Mucosa of descending colon (tissue), 3 donors: ENCODE measurements around the gene POU2AF2. TPM values are rescaled to one million over a fixed set of nuclear protein-coding genes. Genes with fewer than 3 reads are reported as not detected.

Source experiments
- ATAC-seq: fragments of 200-7000 bp; cut with Tn5 transposase; one replicate; pipeline ENCODE4 v1.9.1; 2020; ENCODE audit warnings: mild to moderate bottlenecking, moderate library complexity
- DNase-seq, 3 donors: peaks; one replicate each; pipeline ENCODE4 v3.0.0-alpha.2; 2020
- H3K36me3 ChIP-seq: fragments of 200-600 bp; one replicate; pipeline ENCODE4 v1.8.0; 2021; ENCODE audit warnings: low read depth, mild to moderate bottlenecking
- H3K4me1 ChIP-seq: fragments of 200-600 bp; one replicate; pipeline ENCODE4 v1.8.0; 2021; ENCODE audit warnings: low read depth, mild to moderate bottlenecking
- H3K4me3 ChIP-seq: fragments of 200-600 bp; one replicate; pipeline ENCODE4 v1.8.0; 2021; ENCODE audit warnings: mild to moderate bottlenecking
- H3K9me3 ChIP-seq: fragments of 200-600 bp; one replicate; pipeline ENCODE4 v1.8.0; 2021; ENCODE audit warnings: mild to moderate bottlenecking
- intact Hi-C, 2 donors: fragments of 100-400 bp; cut with DNase I in 1 of 2; cut with micrococcal nuclease in 1 of 2; formaldehyde crosslinking; loops; one replicate each; pipeline versions ENCODE4 v1.11.0 to v1.11.1; 2022; cut with DNase I, micrococcal nuclease
- total RNA-seq, 3 donors: library from RNA; stranded (reverse); fragmentation: NEBNext Ultra II Directional in 2 of 3; extraction: Animal tissue kit (Norgen Biotek cat#: 25700) in 2 of 3; gene quantifications; one replicate each; pipeline versions ENCODE4 v1.2.1 to v1.2.4, GENCODE V29; 2021 to 2023
- TF ChIP-seq, protein P1 (sequence below): fragments of 200-600 bp; IDR thresholded peaks from one replicate; pipeline ENCODE4 v1.8.0; 2022; ENCODE audit warnings: antibody characterized with exemption, mild to moderate bottlenecking
- donor health status: DM: no; HTN: no; CAD: no; lungs with moderate emphysema.
- donor health status: DM: no; HTN: no; CAD: no.
- donor health status: DM: no; HTN: yes; CAD: no.

POU2AF2 gene
- total RNA-seq, 3 donors from 2014 or later = 1.0 to 2.1 (median 2.1) TPM

DNA sequence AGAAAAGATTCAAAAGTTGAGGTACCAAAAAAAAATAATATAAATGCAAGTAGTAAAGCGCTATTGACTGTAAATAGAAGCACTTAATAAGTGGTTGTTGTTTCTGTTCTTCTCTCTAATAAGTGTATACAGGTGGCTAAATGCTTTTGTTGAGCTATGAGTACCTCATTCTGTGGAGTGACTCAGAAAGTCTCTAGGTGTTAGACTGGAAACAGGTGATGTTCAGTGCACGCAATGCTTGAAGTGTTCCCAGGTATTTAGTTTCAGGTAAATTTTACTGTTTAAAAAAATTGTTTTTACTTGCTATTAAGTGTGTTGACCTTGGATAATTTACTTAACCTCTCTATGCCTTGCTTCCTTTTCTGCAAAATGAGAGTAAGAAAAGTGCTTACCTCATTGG lies 77.0 kb downstream of the POU2AF2 start:
- no peak overlapping the region for H3K4me3 ChIP-seq
- TF ChIP-seq, protein P1, sequence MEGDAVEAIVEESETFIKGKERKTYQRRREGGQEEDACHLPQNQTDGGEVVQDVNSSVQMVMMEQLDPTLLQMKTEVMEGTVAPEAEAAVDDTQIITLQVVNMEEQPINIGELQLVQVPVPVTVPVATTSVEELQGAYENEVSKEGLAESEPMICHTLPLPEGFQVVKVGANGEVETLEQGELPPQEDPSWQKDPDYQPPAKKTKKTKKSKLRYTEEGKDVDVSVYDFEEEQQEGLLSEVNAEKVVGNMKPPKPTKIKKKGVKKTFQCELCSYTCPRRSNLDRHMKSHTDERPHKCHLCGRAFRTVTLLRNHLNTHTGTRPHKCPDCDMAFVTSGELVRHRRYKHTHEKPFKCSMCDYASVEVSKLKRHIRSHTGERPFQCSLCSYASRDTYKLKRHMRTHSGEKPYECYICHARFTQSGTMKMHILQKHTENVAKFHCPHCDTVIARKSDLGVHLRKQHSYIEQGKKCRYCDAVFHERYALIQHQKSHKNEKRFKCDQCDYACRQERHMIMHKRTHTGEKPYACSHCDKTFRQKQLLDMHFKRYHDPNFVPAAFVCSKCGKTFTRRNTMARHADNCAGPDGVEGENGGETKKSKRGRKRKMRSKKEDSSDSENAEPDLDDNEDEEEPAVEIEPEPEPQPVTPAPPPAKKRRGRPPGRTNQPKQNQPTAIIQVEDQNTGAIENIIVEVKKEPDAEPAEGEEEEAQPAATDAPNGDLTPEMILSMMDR = no peak
- H3K9me3 ChIP-seq = no peaks in the 10 kb centered on the region
- DNase-seq = no peak
- no peaks in the 10 kb centered on the region for H3K36me3 ChIP-seq
- H3K4me1 ChIP-seq = no peaks in the 10 kb centered on the region
- ATAC-seq = no peak
- intact Hi-C loops = no loop called here

DNA sequence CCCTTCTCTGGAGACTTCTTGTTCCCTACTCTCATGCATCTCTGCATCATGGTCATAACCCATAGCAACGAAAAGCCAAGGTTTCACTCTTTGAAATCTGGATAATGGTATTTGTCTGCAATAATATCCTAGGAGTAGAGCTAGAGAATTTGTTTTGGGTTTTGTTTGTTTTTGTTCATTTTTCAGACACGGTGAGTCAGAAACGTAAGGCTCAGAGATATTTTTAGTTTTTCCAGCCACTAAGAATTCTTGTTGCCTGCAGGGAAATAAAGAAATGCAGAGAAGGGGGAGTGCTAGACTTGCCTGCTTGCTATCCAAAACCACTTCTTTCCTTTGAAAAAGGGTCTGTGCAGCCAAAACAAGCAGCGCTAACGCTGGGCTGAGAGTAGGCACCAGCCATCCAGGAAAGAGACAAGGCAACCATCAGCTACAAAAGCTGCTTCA lies 78.8 kb downstream of the POU2AF2 start:
- intact Hi-C loops = no loop called here
- no peak for DNase-seq
- no peak for ATAC-seq

GRCh38 chr11:111325259-111325658 lies 79.7 kb downstream of the POU2AF2 start:
- no peak overlapping the region for H3K4me3 ChIP-seq
- DNase-seq (no peak), ATAC-seq (no peak)
- TF ChIP-seq, protein P1 = no peak
- H3K4me1 ChIP-seq = no peaks in the 10 kb centered on the region
- no peaks in the 10 kb centered on the region for H3K36me3 ChIP-seq
- no peaks in the 10 kb centered on the region for H3K9me3 ChIP-seq
- intact Hi-C loops = no loop called here

More for the DNA sequence above, 78.8 kb downstream of the POU2AF2 start:
- Histone ChIP-seq H3K9me3 (no peaks in the 10 kb centered on the region), H3K4me3 (no peak overlapping the region), H3K36me3 (no peaks in the 10 kb centered on the region), H3K4me1 (no peaks in the 10 kb centered on the region)
- TF ChIP-seq, protein P1 = no peak

DNA sequence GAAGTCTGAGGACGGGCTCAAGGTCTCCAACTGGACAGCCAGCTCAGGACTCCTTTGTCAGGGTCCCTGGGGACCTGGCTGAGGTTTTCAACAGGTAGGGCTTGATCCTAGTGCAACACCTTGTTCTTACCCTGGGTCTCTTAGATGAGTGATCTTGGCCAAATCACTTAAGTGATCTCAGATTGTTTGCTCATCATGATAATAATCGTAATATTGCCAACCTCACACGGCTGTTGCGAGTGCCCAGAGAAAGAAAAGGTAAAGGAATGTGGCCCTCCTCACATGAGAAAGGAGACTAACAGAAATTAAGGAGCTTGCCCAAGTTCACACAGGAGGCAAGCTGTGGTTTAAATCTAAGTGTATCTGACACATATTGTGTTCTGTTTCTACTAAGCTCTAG lies 81.3 kb downstream of the POU2AF2 start:
- H3K9me3 ChIP-seq = no peaks in the 10 kb centered on the region
- intact Hi-C loops = no loop called here
- H3K36me3 ChIP-seq = no peaks in the 10 kb centered on the region
- H3K4me3 ChIP-seq = no peak overlapping the region
- no peak for ATAC-seq
- DNase-seq = no peak
- TF ChIP-seq, protein P1 = no peak
- no peaks in the 10 kb centered on the region for H3K4me1 ChIP-seq

DNA sequence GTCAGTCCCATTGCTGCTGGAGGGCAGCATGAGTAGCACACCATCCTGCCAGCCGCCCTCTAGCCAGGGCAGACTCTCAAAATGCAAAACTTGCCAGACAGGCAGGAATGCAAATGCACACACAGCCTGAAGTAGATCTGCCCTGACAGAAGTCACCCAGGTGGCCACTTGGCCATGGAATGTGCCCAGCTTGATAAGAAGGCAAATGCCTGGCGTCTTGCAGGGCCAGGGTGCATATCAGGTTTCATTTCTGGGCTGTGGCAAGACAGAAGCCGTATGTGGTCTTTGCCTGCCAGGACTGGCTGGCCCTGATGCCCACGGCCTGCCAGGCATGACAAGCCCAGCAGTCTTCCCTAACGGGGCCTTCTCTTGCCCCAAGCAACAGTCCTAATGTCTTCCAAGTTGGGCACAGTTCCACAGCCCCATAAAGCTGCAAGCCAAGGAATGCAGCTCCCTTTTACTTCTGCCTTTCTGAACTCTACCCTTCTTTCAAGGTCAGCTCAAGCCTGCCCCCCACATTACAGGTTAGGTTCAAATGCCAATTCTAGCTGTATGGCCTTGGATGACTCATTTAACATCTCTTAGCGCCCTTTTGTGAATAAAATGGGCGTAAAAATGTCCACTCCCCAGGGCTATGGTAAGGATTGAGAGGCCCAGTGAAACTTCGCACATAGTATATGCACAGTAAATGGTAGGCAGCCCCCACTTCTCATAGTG lies 82.5 kb downstream of the POU2AF2 start:
- H3K4me3 ChIP-seq = no peak overlapping the region
- ATAC-seq (peak; percentile 26), DNase-seq (no peak)
- intact Hi-C loops = no loop called here
- no peaks in the 10 kb centered on the region for H3K36me3 ChIP-seq
- H3K9me3 ChIP-seq = no peaks in the 10 kb centered on the region
- TF ChIP-seq, protein P1 = no peak
- H3K4me1 ChIP-seq = no peaks in the 10 kb centered on the region
